Stimulated activated naive CD8-positive, alpha-beta T cell treated with anti-CD3 and anti-CD28 coated beads, Interleukin-15, amount 100 ng/mL, for 72 hours (primary cell): ENCODE data around the gene TTC28.

Experiments
- ATAC-seq: fragments of 150-1000 bp; cut with Tn5 transposase; 2 replicates; pipeline ENCODE4 v1.10.0; 2021; ENCODE audit warnings: mild to moderate bottlenecking, moderate library complexity
- DNase-seq, 2 donors: peaks; one replicate each; pipeline ENCODE4 v3.0.0; 2021 to 2022
- H3K27ac Mint-ChIP-seq, 2 donors: one replicate each; pipeline ENCODE4 v1.8.0; 2022; ENCODE audit warnings: mild to moderate bottlenecking in 2 of 2, mixed read lengths in 2 of 2, moderate library complexity in 2 of 2
- H3K27me3 Mint-ChIP-seq: one replicate; pipeline ENCODE4 v1.8.0; 2022; ENCODE audit warnings: mixed read lengths
- H3K4me1 Mint-ChIP-seq: one replicate; pipeline ENCODE4 v1.8.0; 2022; ENCODE audit warnings: mild to moderate bottlenecking, mixed read lengths
- H3K4me3 Mint-ChIP-seq, 2 donors: one replicate each; pipeline ENCODE4 v1.8.0; 2022; ENCODE audit warnings: mild to moderate bottlenecking in 2 of 2, mixed read lengths in 2 of 2, moderate library complexity in 1 of 2
- H3K9me3 Mint-ChIP-seq, 2 donors: one replicate each; pipeline ENCODE4 v1.8.0; 2022; ENCODE audit warnings: mixed read lengths in 2 of 2

TTC28 gene

GRCh38 chr22:28245579-28246224, 433.9 kb downstream of the TTC28 start:
- no peaks in the 10 kb centered on the region for H3K9me3 Mint-ChIP-seq
- DNase-seq (no peak), ATAC-seq (no peak)
- H3K4me3 Mint-ChIP-seq: no peak overlapping the region
- no peaks in the 10 kb centered on the region for H3K27me3 Mint-ChIP-seq
- H3K27ac Mint-ChIP-seq: no peak overlapping the region
- H3K4me1 Mint-ChIP-seq: no peaks in the 10 kb centered on the region

DNA sequence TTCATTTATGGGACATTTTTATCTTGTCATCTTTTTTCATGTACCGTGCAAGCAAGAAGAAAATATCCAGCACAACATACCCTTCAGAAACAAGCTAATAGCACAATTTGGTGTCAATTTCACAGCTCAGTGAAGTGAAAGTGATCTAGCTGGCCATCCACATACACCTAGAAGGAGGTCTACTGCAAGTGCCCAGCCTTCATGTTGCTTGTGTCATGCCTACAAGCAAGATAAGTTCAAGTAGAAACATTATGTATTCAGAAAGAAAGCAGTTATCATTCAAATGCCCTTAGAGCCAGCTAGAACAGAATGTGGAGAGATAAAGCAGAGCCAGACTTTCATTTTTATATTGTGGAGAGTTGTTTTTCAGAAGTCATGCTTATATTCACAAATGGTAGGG, 434.9 kb downstream of the TTC28 start:
- ATAC-seq (no peak), DNase-seq (no peak)
- Mint-ChIP-seq H3K9me3 (no peaks in the 10 kb centered on the region), H3K27me3 (no peaks in the 10 kb centered on the region), H3K4me3 (no peak overlapping the region), H3K4me1 (no peaks in the 10 kb centered on the region), H3K27ac (no peak overlapping the region)

DNA sequence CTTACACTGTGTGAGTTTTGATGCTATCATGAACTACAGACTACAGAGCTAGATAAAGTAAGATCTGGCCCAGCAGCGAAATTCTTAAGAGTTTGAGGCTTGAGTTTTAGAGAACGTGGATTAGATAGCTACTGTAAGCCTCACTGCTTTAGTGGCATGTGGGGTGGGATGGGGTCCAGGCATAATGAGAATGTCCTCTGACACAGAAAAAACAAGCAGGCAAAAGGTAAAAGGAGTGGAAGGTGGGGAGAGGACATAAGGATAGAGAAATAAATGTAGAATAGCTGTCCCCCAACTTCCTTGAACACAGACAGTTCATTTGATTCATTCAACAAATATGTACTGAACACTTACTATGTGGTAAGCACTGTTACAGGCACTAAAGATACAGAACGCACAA, 436.1 kb downstream of the TTC28 start:
- H3K27me3 Mint-ChIP-seq: peaks cover 7% of the 10 kb centered on the region
- no peak for ATAC-seq
- H3K4me1 Mint-ChIP-seq: no peaks in the 10 kb centered on the region
- no peak overlapping the region for H3K27ac Mint-ChIP-seq
- DNase-seq: no peak
- peaks cover 3 to 4% of the 10 kb centered on the region in 2 donors for H3K9me3 Mint-ChIP-seq
- no peak overlapping the region for H3K4me3 Mint-ChIP-seq

GRCh38 chr22:28241656-28242290, 437.9 kb downstream of the TTC28 start:
- ATAC-seq (no peak), DNase-seq (no peak)
- Mint-ChIP-seq H3K4me1 (no peaks in the 10 kb centered on the region), H3K9me3 (peaks cover 5 to 6% of the 10 kb centered on the region in 2 donors), H3K27ac (no peak overlapping the region), H3K27me3 (peaks cover 8% of the 10 kb centered on the region), H3K4me3 (no peak overlapping the region)

- ATAC-seq (no peak), DNase-seq (no peak)
- Mint-ChIP-seq H3K9me3 (peaks cover 5 to 6% of the 10 kb centered on the region in 2 donors), H3K27ac (no peak overlapping the region), H3K4me3 (no peak overlapping the region), H3K27me3 (peaks cover 8% of the 10 kb centered on the region), H3K4me1 (no peaks in the 10 kb centered on the region)
Observed at GRCh38 chr22:28239941-28240340, 439.7 kb downstream of the TTC28 start.

DNA sequence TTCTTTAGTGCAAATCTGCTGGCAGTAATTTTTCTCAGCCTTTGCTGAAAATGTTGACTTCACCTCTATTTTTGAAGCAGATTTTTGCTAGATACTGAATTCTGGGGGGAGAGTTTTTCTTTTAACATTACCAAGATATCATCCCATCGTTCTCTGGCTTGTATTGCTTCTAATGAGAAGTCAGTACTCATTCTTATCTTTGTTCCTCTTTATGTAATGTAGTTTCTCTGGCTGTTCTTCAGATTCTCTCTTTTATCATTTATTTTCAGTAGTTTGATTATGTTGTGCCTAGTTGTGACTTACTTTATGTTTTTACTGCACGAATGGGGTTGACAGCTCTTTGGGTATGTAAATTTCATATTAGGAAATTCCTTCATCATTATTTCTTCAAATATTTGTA, 441.9 kb downstream of the TTC28 start:
- ATAC-seq (no peak), DNase-seq (no peak)
- no peak overlapping the region for H3K4me3 Mint-ChIP-seq

GRCh38 chr22:28237112-28237511, 442.5 kb downstream of the TTC28 start:
- H3K4me1 Mint-ChIP-seq: no peaks in the 10 kb centered on the region
- peaks cover 5 to 6% of the 10 kb centered on the region in 2 donors for H3K9me3 Mint-ChIP-seq
- DNase-seq (no peak), ATAC-seq (no peak)
- H3K4me3 Mint-ChIP-seq: no peak overlapping the region
- H3K27ac Mint-ChIP-seq: no peak overlapping the region
- H3K27me3 Mint-ChIP-seq: peaks cover 8% of the 10 kb centered on the region

More for the DNA sequence above, 441.9 kb downstream of the TTC28 start:
- Mint-ChIP-seq H3K4me1 (no peaks in the 10 kb centered on the region), H3K9me3 (peaks cover 5 to 6% of the 10 kb centered on the region in 2 donors), H3K27me3 (peaks cover 8% of the 10 kb centered on the region), H3K27ac (no peak overlapping the region)

- ATAC-seq: no peak
- no peaks in the 10 kb centered on the region for H3K27me3 Mint-ChIP-seq
Observed at GRCh38 chr22:28232204-28232603, 447.4 kb downstream of the TTC28 start.

GRCh38 chr22:28231441-28231840, 448.2 kb downstream of the TTC28 start:
- DNase-seq (no peak), ATAC-seq (no peak)
- Mint-ChIP-seq H3K27me3 (no peaks in the 10 kb centered on the region), H3K27ac (no peak overlapping the region), H3K4me3 (no peak overlapping the region), H3K9me3 (no peaks in the 10 kb centered on the region), H3K4me1 (no peaks in the 10 kb centered on the region)

More at GRCh38 chr22:28232204-28232603, 447.4 kb downstream of the TTC28 start:
- no peaks in the 10 kb centered on the region for H3K9me3 Mint-ChIP-seq
- DNase-seq: no peak
- H3K4me1 Mint-ChIP-seq: no peaks in the 10 kb centered on the region
- no peak overlapping the region for H3K27ac Mint-ChIP-seq
- H3K4me3 Mint-ChIP-seq: no peak overlapping the region

- ATAC-seq (no peak), DNase-seq (no peak)
- H3K27me3 Mint-ChIP-seq: no peaks in the 10 kb centered on the region
- no peaks in the 10 kb centered on the region for H3K9me3 Mint-ChIP-seq
- no peaks in the 10 kb centered on the region for H3K4me1 Mint-ChIP-seq
- H3K4me3 Mint-ChIP-seq: no peak overlapping the region
- H3K27ac Mint-ChIP-seq: no peak overlapping the region
Observed at GRCh38 chr22:28230671-28231070, 449.0 kb downstream of the TTC28 start.

DNA sequence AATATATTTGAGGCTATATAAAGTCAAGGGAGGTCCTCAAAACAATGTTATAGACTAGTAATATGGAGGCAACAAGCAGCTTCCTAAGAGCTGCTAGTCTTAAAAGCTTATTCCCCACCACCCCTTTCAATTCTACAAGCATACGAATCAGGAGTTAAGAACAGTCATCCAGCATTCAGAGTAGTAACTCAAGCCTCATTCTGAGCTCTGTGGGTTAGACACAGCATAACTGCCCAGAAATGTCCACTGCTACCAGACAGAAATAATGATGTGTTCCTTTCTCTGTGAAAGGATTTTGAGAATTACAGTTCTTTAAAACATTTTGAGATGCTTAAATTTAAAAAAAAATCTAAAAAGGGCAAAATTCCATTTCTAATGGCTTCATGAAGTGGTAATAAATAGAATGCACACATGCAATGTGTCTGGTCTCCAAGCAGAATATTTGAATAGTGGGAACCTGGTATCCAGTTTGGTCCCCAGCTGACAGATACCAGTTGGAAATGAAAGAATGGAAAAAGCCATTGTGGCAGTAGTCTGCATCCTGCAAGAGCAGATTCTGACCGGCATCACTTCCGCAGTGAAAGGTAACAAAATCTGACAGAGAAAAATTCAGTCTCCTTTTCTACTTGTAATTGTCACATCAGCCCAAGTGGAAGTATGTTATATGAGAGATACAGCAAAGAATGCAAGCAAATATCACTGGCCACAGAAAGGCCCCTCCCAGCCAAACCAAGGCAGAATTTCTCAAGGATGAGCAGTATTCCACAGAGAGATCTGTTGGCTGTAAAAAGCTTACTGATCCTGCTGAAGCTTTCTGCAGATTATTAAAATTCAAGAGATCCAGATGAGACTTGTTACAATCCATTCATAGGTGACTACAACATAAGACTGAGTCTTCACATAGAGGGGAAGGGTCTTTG, 449.8 kb downstream of the TTC28 start:
- ATAC-seq (no peak), DNase-seq (no peak)
- H3K27ac Mint-ChIP-seq: no peak overlapping the region
- H3K4me1 Mint-ChIP-seq: no peaks in the 10 kb centered on the region
- no peaks in the 10 kb centered on the region for H3K9me3 Mint-ChIP-seq
- H3K27me3 Mint-ChIP-seq: no peaks in the 10 kb centered on the region
- no peak overlapping the region for H3K4me3 Mint-ChIP-seq

DNA sequence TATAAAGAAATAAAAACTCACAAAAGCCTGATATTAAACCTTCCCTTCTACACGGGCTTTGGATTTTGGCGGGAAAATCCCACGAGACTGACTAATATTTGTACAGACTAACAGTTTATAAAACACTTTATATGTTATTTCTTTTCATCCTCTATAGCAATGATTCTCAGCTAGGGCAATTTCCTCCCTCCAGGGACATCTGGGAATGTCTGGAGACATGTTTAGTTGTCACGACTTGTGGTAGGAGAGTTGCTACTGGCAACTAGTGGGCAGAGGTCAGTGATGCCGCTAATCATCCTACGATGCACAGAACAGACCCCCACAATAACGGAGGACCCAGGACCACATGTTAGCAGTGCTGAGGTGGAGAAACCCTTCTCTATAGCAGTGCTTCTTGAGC, 455.8 kb downstream of the TTC28 start:
- H3K27me3 Mint-ChIP-seq: no peaks in the 10 kb centered on the region
- H3K4me1 Mint-ChIP-seq: no peaks in the 10 kb centered on the region
- no peak overlapping the region for H3K4me3 Mint-ChIP-seq
- ATAC-seq (no peak), DNase-seq (no peak)
- no peak overlapping the region for H3K27ac Mint-ChIP-seq
- H3K9me3 Mint-ChIP-seq: no peaks in the 10 kb centered on the region

- Mint-ChIP-seq H3K27ac (no peak overlapping the region), H3K4me3 (no peak overlapping the region), H3K27me3 (no peaks in the 10 kb centered on the region), H3K9me3 (no peaks in the 10 kb centered on the region), H3K4me1 (no peaks in the 10 kb centered on the region)
- DNase-seq: no peak
- ATAC-seq: no peak
Observed at GRCh38 chr22:28222976-28223745, 456.5 kb downstream of the TTC28 start.

- Mint-ChIP-seq H3K9me3 (no peaks in the 10 kb centered on the region), H3K4me1 (no peaks in the 10 kb centered on the region), H3K4me3 (no peak overlapping the region), H3K27ac (no peak overlapping the region), H3K27me3 (no peaks in the 10 kb centered on the region)
- no peak for DNase-seq
- no peak for ATAC-seq
Observed at GRCh38 chr22:28222571-28222970, 457.1 kb downstream of the TTC28 start.

GRCh38 chr22:28222052-28222451, 457.6 kb downstream of the TTC28 start:
- ATAC-seq (no peak), DNase-seq (no peak)
- Mint-ChIP-seq H3K9me3 (no peaks in the 10 kb centered on the region), H3K4me1 (no peaks in the 10 kb centered on the region), H3K27ac (no peak overlapping the region), H3K27me3 (no peaks in the 10 kb centered on the region), H3K4me3 (no peak overlapping the region)
